DND-41 (cell line): ENCODE data around the gene HDLBP.

Experiments
- ATAC-seq: fragments of 200-7000 bp; cut with Tn5 transposase; 3 replicates; pipeline ENCODE4 v1.9.1; 2021; ENCODE audit warnings: low read depth; ENCODE audit not compliant: insufficient read depth
- DNase-seq: peaks from one replicate; pipeline ENCODE4 v3.0.0-alpha.2; 2020
- H2AFZ ChIP-seq: 2 replicates; pipeline ENCODE4 v1.6.0; 2012; ENCODE audit warnings: low read depth, low read length
- H3K27ac ChIP-seq: 2 replicates; pipeline ENCODE4 v1.5.1; 2012; ENCODE audit warnings: low read length, inconsistent platforms
- H3K27me3 ChIP-seq: fragments of 200-600 bp; sonication (generic); 2 replicates; pipeline ENCODE4 v1.6.0; 2012; ENCODE audit warnings: low read length, mild to moderate bottlenecking, inconsistent platforms; ENCODE audit not compliant: insufficient read depth, poor library complexity
- H3K36me3 ChIP-seq: 2 replicates; pipeline ENCODE4 v1.5.1; 2012; ENCODE audit warnings: low read length, inconsistent platforms; ENCODE audit not compliant: insufficient read depth
- H3K4me1 ChIP-seq: 2 replicates; pipeline ENCODE4 v1.5.1; 2012; ENCODE audit warnings: mild to moderate bottlenecking, low read length; ENCODE audit not compliant: insufficient read depth
- H3K4me2 ChIP-seq: 2 replicates; pipeline ENCODE4 v1.6.0; 2012; ENCODE audit warnings: mild to moderate bottlenecking, moderate library complexity, low read length, inconsistent platforms; ENCODE audit not compliant: insufficient read depth
- H3K4me3 ChIP-seq, 2 experiments: fragments of 200-600 bp in 1 of 2; shearing (Covaris generic) in 1 of 2; 2 replicates each; pipeline ENCODE4 v1.5.1; 2012 to 2016; ENCODE audit warnings: inconsistent platforms in 2 of 2, low read length in 2 of 2, mild to moderate bottlenecking in 2 of 2, low read depth in 1 of 2, moderate library complexity in 1 of 2
- H3K79me2 ChIP-seq: 2 replicates; pipeline ENCODE4 v1.6.0; 2012; ENCODE audit warnings: low read length, inconsistent platforms; ENCODE audit not compliant: insufficient read depth
- H3K9ac ChIP-seq: 2 replicates; pipeline ENCODE4 v1.6.0; 2012; ENCODE audit warnings: low read depth, mild to moderate bottlenecking, inconsistent platforms, low read length, moderate library complexity
- H3K9me3 ChIP-seq: 2 replicates; pipeline ENCODE4 v1.5.1; 2012; ENCODE audit warnings: low read length, moderate library complexity, mild to moderate bottlenecking, inconsistent platforms; ENCODE audit not compliant: insufficient read depth, severe bottlenecking
- H4K20me1 ChIP-seq: 2 replicates; pipeline ENCODE4 v1.6.0; 2012; ENCODE audit warnings: low read length; ENCODE audit not compliant: insufficient read depth
- CTCF ChIP-seq: IDR thresholded peaks from 2 replicates; pipeline ENCODE4 v1.5.1; 2012; ENCODE audit warnings: borderline replicate concordance, low read length, moderate library complexity, mild to moderate bottlenecking; ENCODE audit not compliant: poor library complexity, severe bottlenecking; ENCODE audit errors: extremely low read depth
- EZH2 ChIP-seq: IDR thresholded peaks from 3 replicates; pipeline ENCODE4 v1.6.1; 2012; ENCODE audit warnings: borderline replicate concordance, low read depth, mild to moderate bottlenecking, moderate library complexity, low read length, inconsistent platforms; ENCODE audit not compliant: severe bottlenecking

The HDLBP gene

GRCh38 chr2:241226723-241227572, 88.5 kb downstream of the HDLBP start:
- H3K27me3 ChIP-seq: no peaks in the 10 kb centered on the region
- DNase-seq: no peak
- H3K4me2 ChIP-seq: no peak overlapping the region
- ATAC-seq: no peak
- peaks cover 21% of the 10 kb centered on the region for H4K20me1 ChIP-seq
- no peak overlapping the region for H3K27ac ChIP-seq
- TF ChIP-seq CTCF (no peak), EZH2 (no peak)
- H3K4me1 ChIP-seq: no peaks in the 10 kb centered on the region
- no peak overlapping the region for H3K4me3 ChIP-seq
- no peak overlapping the region for H3K9ac ChIP-seq
- no peak overlapping the region for H2AFZ ChIP-seq
- peaks cover 62% of the 10 kb centered on the region for H3K36me3 ChIP-seq
- H3K79me2 ChIP-seq: no peaks in the 10 kb centered on the region
- H3K9me3 ChIP-seq: no peaks in the 10 kb centered on the region

- H3K9ac ChIP-seq: no peak overlapping the region
- no peaks in the 10 kb centered on the region for H3K27me3 ChIP-seq
- no peaks in the 10 kb centered on the region for H3K4me1 ChIP-seq
- H3K79me2 ChIP-seq: no peaks in the 10 kb centered on the region
- H4K20me1 ChIP-seq: peaks cover 17% of the 10 kb centered on the region
- H3K4me3 ChIP-seq: no peak overlapping the region
- no peak for ATAC-seq
- no peak for DNase-seq
- peaks cover 52% of the 10 kb centered on the region for H3K36me3 ChIP-seq
- H3K4me2 ChIP-seq: no peak overlapping the region
- H3K9me3 ChIP-seq: no peaks in the 10 kb centered on the region
- no peak for TF ChIP-seq EZH2
- TF ChIP-seq CTCF: no peak
- no peak overlapping the region for H3K27ac ChIP-seq
- H2AFZ ChIP-seq: no peak overlapping the region
Measured at GRCh38 chr2:241225983-241226382, 89.5 kb downstream of the HDLBP start.

GRCh38 chr2:241225545-241225944, 89.9 kb downstream of the HDLBP start:
- ATAC-seq: no peak
- H3K4me1 ChIP-seq: no peaks in the 10 kb centered on the region
- peaks cover 17% of the 10 kb centered on the region for H4K20me1 ChIP-seq
- H3K36me3 ChIP-seq: peaks cover 48% of the 10 kb centered on the region
- no peaks in the 10 kb centered on the region for H3K27me3 ChIP-seq
- H3K9me3 ChIP-seq: no peaks in the 10 kb centered on the region
- H3K9ac ChIP-seq: no peak overlapping the region
- no peak overlapping the region for H3K4me2 ChIP-seq
- no peak overlapping the region for H3K27ac ChIP-seq
- no peak overlapping the region for H3K4me3 ChIP-seq
- no peak overlapping the region for H2AFZ ChIP-seq
- no peaks in the 10 kb centered on the region for H3K79me2 ChIP-seq
- TF ChIP-seq EZH2: no peak
- no peak for TF ChIP-seq CTCF
- no peak for DNase-seq
